Peyer's patch (tissue), 4 donors: Measurements from ENCODE around the gene FKRP.

ENCODE experiments used
- POLR2A ChIP-seq, 2 donors: fragments of 450-650 bp; IDR thresholded peaks; one replicate each; pipeline ENCODE4 v1.5.1; 2017; ENCODE audit warnings: antibody characterized with exemption in 2 of 2, mild to moderate bottlenecking in 2 of 2, moderate library complexity in 2 of 2
- TF ChIP-seq, protein P1 (sequence below), 6 experiments: fragments of 450-650 bp in 4 of 6; fragments of 200-600 bp in 2 of 6; sonication (generic) in 1 of 6; IDR thresholded peaks; one replicate each; pipeline ENCODE4 v1.5.1; 2017 to 2019; ENCODE audit warnings: antibody characterized with exemption in 6 of 6, mild to moderate bottlenecking in 3 of 6, moderate library complexity in 1 of 6

DNA sequence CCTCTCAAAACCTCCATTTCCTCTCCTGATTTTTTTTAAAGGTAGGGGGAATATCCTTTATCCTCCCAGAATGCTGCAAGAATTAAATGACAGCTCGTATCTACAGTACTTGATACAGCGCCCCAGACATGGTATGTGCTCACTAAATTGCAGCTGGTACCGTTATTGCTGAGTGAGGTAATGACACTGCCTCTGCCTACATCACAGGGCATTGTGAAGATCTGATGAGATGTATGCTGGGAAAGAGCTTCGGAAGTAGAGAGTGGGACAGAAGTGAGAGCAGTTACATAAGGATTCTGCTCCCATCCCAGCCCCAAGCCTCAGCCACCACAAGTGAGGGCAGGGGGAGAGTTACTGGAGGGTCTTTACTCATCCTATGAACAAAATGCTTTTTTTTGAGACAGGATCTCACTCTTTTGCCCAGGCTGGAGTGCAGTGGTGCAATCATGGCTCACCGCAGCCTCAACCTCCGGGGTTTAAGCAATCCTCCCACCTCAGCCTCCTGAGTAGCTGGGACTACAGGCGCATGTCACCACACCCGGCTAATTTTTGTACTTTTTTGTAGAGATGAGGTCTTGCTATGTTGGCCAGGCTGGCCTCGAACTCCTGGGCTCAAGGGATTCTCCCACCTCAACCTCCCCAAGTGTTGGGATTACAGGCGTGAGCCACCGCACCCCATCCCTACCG, 1.7 kb upstream of the FKRP start:
- TF ChIP-seq, protein P1, sequence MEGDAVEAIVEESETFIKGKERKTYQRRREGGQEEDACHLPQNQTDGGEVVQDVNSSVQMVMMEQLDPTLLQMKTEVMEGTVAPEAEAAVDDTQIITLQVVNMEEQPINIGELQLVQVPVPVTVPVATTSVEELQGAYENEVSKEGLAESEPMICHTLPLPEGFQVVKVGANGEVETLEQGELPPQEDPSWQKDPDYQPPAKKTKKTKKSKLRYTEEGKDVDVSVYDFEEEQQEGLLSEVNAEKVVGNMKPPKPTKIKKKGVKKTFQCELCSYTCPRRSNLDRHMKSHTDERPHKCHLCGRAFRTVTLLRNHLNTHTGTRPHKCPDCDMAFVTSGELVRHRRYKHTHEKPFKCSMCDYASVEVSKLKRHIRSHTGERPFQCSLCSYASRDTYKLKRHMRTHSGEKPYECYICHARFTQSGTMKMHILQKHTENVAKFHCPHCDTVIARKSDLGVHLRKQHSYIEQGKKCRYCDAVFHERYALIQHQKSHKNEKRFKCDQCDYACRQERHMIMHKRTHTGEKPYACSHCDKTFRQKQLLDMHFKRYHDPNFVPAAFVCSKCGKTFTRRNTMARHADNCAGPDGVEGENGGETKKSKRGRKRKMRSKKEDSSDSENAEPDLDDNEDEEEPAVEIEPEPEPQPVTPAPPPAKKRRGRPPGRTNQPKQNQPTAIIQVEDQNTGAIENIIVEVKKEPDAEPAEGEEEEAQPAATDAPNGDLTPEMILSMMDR (IDR thresholded peaks at IDR 0.05) = no peak
- no peak for TF ChIP-seq POLR2A (IDR thresholded peaks at IDR 0.05)
